K562 (cell line): ENCODE measurements around the gene EXOC2.

Source experiments
- CHD2 ChIP-seq: IDR thresholded peaks from 2 replicates; pipeline ENCODE4 v1.6.1; 2011; ENCODE audit warnings: low read depth, low read length
- KAT7 ChIP-seq: sonication (generic); formaldehyde crosslinking; IDR thresholded peaks from 2 replicates; pipeline ENCODE4 v1.8.0; 2022; ENCODE audit warnings: missing genetic modification reagents, mild to moderate bottlenecking, borderline replicate concordance
- PML ChIP-seq: IDR thresholded peaks from 2 replicates; pipeline ENCODE4 v1.6.1; 2012; ENCODE audit warnings: low read length, inconsistent platforms
- RFX5 ChIP-seq: IDR thresholded peaks from 2 replicates; pipeline ENCODE4 v1.6.1; 2011; ENCODE audit warnings: low read depth, mild to moderate bottlenecking, improper control_type of control experiment, low read length
- SP1 ChIP-seq: sonication (generic); formaldehyde crosslinking; IDR thresholded peaks from 2 replicates; pipeline ENCODE4 v1.8.1; 2022; ENCODE audit warnings: mild to moderate bottlenecking, missing genetic modification reagents
- TF ChIP-seq, protein P1 (sequence below), 2 experiments: fragments of 450-650 bp in 1 of 2; sonication (generic) in 1 of 2; formaldehyde crosslinking in 1 of 2; IDR thresholded peaks in 1 of 2; conservative IDR thresholded peaks in 1 of 2; 2 replicates each; pipeline versions ENCODE4 v1.6.1 to v1.8.1; 2016 to 2023; ENCODE audit warnings: mild to moderate bottlenecking in 2 of 2, moderate library complexity in 2 of 2, inconsistent platforms in 1 of 2, missing genetic modification reagents in 1 of 2
- TF ChIP-seq, protein P2 (sequence below), 3 experiments: IDR thresholded peaks in 2 of 3; conservative IDR thresholded peaks in 1 of 3; 2 replicates each; pipeline ENCODE4 v1.5.1; 2011 to 2012; ENCODE audit warnings: low read length in 3 of 3, mild to moderate bottlenecking in 3 of 3, control low read depth in 2 of 3, improper control_type of control experiment in 1 of 3, inconsistent platforms in 1 of 3, low read depth in 1 of 3, mixed read lengths in 1 of 3, moderate library complexity in 1 of 3; ENCODE audit not compliant: insufficient read depth in 2 of 3
- TF ChIP-seq, protein P3 (sequence below): sonication (generic); formaldehyde crosslinking; IDR thresholded peaks from 2 replicates; pipeline ENCODE4 v1.8.0; 2023; ENCODE audit warnings: mild to moderate bottlenecking, missing genetic modification reagents
- TF ChIP-seq, protein P4 (sequence below): fragments of 450-650 bp; formaldehyde crosslinking; IDR thresholded peaks from 2 replicates; pipeline ENCODE4 v1.4.0; 2020; ENCODE audit warnings: mild to moderate bottlenecking, moderate library complexity

DNA sequence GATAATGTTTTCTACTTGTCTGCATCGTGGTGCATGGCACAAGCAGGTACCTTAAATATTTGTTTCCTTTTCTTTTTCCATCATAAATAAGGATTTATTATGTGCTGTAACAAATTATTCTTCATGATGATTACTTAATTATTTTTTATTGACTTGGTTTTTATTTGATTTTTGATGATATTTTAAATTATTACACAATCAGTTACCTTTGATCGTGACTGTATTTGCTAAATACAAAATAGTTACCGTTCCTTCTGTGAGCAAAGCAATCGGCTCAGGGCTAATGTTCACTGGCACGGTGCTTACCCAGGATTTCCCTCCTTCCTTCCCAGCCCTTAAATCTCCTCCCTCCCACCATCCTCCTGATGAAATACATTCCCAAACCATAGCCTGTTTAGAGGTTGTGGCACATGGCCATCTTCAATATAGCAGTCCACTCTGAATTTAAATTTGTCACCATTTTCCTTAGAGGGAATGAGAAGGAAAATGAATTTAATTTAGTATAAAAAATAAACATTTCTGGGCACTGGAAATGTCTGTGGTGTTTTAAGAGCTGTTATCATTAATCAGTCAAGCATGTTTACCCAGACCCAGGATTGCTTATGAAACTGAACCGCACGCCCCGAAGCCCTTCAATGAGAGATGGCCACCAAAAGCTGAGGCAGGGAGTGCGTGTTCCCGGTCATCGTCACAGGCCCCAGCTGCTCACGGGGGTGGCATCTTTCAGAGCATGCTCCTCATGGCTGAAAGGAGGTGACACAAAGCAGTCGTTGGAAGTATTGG, 23.0 kb upstream of the EXOC2 start:
- TF ChIP-seq, protein P1, sequence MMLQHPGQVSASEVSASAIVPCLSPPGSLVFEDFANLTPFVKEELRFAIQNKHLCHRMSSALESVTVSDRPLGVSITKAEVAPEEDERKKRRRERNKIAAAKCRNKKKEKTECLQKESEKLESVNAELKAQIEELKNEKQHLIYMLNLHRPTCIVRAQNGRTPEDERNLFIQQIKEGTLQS (IDR thresholded peaks at IDR 0.05): no peak
- TF ChIP-seq, protein P1 (CRISPR knock-in tag; conservative IDR thresholded peaks at IDR 0.05): no peak
- no peak for TF ChIP-seq RFX5
- no peak for TF ChIP-seq CHD2
- TF ChIP-seq, protein P2, sequence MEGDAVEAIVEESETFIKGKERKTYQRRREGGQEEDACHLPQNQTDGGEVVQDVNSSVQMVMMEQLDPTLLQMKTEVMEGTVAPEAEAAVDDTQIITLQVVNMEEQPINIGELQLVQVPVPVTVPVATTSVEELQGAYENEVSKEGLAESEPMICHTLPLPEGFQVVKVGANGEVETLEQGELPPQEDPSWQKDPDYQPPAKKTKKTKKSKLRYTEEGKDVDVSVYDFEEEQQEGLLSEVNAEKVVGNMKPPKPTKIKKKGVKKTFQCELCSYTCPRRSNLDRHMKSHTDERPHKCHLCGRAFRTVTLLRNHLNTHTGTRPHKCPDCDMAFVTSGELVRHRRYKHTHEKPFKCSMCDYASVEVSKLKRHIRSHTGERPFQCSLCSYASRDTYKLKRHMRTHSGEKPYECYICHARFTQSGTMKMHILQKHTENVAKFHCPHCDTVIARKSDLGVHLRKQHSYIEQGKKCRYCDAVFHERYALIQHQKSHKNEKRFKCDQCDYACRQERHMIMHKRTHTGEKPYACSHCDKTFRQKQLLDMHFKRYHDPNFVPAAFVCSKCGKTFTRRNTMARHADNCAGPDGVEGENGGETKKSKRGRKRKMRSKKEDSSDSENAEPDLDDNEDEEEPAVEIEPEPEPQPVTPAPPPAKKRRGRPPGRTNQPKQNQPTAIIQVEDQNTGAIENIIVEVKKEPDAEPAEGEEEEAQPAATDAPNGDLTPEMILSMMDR (IDR thresholded peaks at IDR 0.05 in 2 of 3, conservative IDR thresholded peaks at IDR 0.05 in 1 of 3; ENCODE audit: insufficient read depth in 2 of 3, low read depth in 1 of 3, low read length in 3 of 3): no peak
- no peak for TF ChIP-seq KAT7 (CRISPR knock-in tag)
- TF ChIP-seq PML: no peak
- TF ChIP-seq, protein P3, sequence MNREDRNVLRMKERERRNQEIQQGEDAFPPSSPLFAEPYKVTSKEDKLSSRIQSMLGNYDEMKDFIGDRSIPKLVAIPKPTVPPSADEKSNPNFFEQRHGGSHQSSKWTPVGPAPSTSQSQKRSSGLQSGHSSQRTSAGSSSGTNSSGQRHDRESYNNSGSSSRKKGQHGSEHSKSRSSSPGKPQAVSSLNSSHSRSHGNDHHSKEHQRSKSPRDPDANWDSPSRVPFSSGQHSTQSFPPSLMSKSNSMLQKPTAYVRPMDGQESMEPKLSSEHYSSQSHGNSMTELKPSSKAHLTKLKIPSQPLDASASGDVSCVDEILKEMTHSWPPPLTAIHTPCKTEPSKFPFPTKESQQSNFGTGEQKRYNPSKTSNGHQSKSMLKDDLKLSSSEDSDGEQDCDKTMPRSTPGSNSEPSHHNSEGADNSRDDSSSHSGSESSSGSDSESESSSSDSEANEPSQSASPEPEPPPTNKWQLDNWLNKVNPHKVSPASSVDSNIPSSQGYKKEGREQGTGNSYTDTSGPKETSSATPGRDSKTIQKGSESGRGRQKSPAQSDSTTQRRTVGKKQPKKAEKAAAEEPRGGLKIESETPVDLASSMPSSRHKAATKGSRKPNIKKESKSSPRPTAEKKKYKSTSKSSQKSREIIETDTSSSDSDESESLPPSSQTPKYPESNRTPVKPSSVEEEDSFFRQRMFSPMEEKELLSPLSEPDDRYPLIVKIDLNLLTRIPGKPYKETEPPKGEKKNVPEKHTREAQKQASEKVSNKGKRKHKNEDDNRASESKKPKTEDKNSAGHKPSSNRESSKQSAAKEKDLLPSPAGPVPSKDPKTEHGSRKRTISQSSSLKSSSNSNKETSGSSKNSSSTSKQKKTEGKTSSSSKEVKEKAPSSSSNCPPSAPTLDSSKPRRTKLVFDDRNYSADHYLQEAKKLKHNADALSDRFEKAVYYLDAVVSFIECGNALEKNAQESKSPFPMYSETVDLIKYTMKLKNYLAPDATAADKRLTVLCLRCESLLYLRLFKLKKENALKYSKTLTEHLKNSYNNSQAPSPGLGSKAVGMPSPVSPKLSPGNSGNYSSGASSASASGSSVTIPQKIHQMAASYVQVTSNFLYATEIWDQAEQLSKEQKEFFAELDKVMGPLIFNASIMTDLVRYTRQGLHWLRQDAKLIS (CRISPR knock-in tag): no peak
- TF ChIP-seq, protein P4, sequence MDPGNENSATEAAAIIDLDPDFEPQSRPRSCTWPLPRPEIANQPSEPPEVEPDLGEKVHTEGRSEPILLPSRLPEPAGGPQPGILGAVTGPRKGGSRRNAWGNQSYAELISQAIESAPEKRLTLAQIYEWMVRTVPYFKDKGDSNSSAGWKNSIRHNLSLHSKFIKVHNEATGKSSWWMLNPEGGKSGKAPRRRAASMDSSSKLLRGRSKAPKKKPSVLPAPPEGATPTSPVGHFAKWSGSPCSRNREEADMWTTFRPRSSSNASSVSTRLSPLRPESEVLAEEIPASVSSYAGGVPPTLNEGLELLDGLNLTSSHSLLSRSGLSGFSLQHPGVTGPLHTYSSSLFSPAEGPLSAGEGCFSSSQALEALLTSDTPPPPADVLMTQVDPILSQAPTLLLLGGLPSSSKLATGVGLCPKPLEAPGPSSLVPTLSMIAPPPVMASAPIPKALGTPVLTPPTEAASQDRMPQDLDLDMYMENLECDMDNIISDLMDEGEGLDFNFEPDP (CRISPR knock-in tag): no peak
- TF ChIP-seq SP1 (CRISPR knock-in tag): no peak
